ENCODE data around the gene PTN. TPM values are rescaled to one million over a fixed set of nuclear protein-coding genes. Genes with fewer than 3 reads are reported as not detected.

The PTN gene, protein sequence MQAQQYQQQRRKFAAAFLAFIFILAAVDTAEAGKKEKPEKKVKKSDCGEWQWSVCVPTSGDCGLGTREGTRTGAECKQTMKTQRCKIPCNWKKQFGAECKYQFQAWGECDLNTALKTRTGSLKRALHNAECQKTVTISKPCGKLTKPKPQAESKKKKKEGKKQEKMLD
- total RNA-seq = 154 TPM

DNA sequence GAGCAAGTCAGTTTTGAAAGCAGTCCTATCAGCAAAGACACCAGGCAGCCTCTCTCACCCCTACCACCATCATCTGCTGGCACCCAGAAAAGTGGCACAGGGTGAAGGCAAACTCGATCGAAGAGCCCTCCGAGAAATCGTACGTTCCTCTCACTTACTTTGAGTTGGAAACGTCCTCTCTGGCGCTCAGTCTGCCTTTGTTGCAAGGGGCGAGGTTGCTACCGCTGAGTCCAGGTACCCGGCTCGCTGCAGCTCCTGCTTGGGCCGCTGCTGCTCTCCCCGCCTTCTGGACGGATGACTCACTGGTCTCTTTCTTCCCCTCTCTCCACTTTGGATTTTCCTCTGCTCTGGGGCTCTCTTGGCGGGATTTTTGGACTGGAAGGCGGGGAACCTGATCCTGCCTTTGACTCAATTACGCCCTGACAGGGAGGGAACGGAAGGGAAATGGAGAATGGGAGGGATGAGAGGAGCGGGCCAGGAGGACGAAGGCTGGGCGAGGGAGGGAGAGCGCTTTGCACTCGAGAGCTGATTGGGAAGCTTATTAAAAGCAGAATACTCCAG, at the start of gene PTN:
PTN (minus strand) TSS at position 453 of the 561 bp plus-strand sequence. CDS start 88,760 bp downstream, outside the sequence.
- peak in 1 of 2 donors; percentile 23 for DNase-seq (ENCODE audit: low spot score in 2 of 2)
- no peak for FAIRE-seq

DNA sequence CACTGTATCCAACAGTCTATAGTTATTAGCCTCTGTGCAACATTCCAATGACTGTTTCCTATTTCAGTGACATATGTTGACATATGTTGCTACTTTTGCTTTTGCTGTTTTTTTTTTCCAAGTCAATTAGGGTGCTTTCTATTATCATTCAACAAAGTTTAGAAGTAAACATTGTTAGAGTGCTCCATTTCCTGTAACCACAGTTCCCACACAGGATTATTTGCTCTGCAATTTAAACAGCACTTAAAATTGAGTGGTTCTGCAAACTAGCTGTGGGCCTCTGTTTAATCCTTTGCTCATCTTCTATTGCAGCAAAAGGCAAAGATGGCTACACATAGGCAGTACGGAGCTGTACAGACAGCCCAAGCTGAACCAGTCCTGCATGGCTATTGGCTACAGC, 46.5 kb upstream of the PTN start:
- no peak for FAIRE-seq
- DNase-seq (ENCODE audit: low spot score in 2 of 2) = no peak

DNA sequence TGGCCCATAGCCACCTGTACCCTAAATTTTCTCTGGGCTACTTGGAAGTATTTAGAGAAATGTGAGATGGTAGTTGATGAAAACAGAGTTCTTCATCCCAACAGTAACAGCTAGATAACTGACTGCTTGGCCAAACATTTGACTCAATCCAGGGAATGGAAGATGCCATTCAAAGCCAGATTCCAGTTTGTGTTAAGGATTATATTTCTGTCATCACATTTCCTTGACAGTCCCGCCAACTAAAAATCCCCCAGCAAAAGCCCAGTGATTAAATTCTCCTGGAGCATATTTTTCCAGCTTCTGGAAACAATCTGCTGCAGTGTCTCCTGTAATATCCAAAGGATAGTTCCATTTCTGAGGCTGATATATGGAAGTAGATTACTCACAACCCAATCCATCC, 45.4 kb upstream of the PTN start:
- DNase-seq (ENCODE audit: low spot score in 2 of 2) (no peak), FAIRE-seq (no peak)

DNA sequence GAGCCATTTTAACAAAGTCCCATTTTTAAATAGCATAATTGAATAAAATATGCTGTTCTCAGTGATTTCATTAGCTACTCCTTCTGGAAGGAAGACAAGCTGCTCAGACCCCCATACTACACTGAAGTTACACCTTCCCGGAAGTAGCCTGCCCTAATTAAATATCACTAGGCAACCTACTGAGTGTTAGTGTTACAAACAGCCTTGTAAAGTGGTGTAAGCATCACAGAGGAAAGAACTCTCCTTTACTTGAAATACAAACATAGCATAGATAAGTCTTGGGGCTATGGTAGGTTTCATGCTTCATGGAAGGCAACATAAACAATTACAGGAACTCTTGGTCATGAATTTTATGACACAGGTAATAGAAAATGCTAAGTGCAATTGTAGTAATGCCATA, 43.4 kb upstream of the PTN start:
- FAIRE-seq (no peak), DNase-seq (ENCODE audit: low spot score in 2 of 2) (no peak)

DNA sequence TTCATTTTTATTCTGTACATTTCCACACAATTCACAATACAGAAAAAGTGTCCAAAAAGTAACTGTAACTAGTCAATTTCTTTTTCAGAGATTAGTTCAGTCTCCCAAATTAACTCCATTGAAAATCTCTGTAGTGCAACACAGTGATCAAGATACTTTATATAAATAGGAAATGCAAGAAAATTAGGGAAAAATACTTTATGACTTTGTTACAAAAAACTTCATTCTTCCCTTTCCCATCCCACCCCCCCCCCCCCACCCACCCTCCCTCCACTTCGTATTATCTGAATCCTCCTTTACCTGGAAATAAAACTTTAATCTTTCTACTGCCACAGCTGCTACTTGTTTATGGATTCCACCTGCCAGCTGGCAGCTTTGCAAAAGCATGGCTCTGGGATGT, 37.5 kb upstream of the PTN start:
- FAIRE-seq = no peak
- DNase-seq (ENCODE audit: low spot score in 2 of 2) = no peak

DNA sequence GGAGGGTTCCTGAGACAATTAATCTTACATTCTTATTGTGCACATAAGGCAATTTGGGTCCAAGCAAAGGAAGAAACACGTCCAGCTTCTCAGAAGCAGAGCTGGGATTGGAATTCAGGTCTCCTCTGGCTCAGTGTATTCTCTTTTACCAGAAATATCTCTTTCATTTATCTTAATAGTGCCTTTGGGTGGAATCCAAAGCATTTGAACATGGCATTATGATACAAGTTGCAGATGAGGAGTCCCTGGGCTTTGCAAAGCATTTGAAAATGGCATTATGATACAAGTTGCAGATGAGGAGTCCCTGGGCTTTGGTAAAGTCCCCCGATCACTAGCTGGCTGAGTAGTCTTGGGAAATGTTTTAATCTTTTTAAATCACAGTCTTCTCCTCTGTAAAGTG, 30.0 kb upstream of the PTN start:
- no peak for FAIRE-seq
- no peak for DNase-seq (ENCODE audit: low spot score in 2 of 2)

DNA sequence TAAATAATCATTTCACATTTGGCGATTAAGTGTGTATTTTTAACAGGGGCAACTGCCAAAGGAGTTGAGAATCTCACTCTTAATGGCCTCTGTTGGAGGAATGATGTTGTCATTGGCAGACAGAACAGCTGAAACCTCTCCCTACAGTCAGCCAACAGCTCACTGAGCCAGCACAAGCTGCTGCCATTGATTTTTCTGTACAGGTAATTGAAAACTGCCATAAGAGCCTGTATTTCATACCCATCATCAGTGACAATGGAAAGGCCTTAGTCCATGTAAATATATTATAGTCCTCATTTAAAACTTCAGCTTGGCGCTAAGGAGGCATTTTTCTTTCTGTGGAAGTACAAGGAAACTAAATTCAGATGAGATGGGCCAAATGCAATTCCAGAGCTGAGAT, 28.1 kb upstream of the PTN start:
- FAIRE-seq (no peak), DNase-seq (ENCODE audit: low spot score in 2 of 2) (no peak)

DNA sequence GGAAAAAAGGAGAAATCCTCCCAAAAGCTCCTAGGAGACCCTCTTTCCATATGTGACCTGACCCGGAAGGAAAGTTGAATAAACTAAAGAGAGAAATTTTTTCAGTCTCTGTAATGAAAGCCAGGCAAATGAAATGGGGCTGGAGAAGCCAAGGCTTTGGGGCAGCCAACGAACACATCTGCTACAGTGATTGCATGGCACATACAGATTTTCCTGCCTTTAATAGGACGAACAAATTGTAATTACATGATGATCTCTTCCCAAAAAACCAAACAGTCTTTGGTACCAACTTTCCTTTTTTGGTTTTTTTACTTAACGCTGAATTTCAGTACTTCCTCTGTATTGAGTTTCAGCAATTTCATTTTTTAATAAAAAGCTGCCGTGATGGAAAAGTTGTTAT, 23.5 kb upstream of the PTN start:
- FAIRE-seq (no peak), DNase-seq (ENCODE audit: low spot score in 2 of 2) (no peak)

DNA sequence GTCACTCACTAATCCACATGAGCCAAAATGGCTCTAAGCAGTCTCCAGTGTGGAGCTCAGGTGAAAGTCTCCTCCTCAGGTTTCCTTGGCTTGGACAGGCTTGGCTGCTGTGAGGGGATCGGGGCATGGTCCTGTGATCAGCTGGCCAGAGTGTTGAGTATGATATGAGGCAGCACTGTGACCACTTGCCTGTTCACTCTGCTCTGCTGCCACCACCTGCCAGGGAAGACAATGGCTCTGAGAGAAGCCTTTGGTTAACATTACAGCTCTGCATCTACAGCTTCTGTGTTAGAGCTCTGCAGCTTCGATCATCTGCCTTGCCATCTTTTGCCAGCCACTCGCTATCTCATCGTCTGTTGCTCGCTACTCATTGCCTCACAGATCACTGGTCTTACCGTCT, 20.1 kb upstream of the PTN start:
- FAIRE-seq (no peak), DNase-seq (ENCODE audit: low spot score in 2 of 2) (no peak)

DNA sequence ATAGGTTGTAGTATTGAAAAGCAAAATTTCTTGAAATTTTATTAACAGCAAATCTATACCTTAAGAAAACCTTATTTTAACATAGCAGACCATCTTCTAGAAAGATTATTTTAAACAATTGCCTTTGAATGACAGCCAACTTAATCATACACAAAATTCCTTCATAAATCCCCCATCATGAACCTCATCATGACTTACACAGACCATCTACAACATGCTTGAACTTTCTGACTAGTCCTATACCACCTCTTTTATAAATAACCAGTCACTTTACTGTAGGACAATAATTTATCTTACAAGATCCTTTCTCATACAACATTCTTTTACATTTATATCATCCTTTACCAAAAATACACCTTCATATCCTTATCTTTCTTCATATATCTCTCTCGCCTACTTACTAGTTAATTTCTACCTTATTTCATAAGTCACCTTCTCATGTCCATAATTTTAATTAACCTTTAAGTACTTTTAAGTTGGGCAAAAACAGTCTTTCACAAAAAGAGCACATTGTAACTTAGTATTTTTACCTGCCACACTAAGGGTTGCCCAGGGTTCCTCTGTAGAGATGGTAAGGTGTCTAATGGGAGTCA, 16.6 kb upstream of the PTN start:
- FAIRE-seq = no peak
- DNase-seq (ENCODE audit: low spot score in 2 of 2) = no peak

DNA sequence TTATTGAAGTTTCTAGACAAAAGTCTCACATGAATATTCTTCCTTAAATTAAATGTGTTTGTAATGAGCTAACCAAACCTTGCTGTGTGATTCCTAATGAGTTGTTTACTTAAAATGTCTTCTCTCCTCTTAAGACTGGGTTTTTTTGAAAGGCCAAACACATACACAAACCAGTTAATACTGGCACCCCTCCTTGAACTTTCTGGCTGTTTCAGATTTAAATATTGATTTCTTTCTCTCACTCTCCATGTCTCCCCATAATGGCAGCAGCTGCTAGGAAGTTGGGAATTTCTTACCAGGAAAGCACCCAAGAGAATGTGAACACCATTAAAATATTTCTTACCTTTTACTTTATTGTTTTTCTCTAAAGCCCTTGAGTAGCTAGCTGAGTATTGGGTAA, 11.4 kb upstream of the PTN start:
- DNase-seq (ENCODE audit: low spot score in 2 of 2) (no peak), FAIRE-seq (no peak)

DNA sequence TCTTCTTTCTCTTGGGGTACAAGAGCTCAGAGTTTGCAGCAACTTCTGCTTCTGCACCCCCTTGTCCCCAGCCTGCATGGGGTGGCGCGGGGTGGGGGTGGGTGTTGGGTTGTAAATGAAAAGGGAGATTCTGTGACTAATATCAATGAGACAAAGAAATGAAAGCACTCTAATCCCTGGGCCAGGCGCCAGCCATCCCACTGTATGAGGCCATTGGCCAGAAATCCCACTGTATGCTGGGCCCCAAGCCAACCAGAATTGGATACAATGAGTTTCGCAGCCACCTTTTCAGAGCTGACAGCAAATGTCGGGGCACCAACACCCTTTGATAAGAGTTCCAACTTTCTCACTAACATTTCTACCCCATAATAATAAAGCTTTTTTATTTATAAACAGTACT, 10.9 kb upstream of the PTN start:
- FAIRE-seq (no peak), DNase-seq (ENCODE audit: low spot score in 2 of 2) (no peak)

DNA sequence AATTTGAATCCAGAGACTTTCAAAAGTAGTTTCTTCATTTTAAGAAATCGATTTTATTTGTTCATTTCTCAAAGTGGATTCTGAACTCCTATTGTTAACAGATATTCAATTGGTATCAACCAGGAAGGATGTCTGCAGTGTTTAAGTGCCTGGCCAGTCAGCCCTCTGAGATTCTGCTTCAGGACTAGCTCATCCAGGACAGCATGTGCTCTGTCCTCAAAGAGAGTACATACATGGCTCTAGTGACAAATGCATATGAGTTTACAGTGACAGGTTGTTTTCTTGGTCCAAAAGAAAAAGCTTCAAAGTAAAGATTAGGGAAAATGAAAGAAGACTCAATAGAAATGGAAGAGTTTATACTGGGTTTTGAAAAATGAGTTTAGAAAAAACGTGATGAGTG, 8.4 kb upstream of the PTN start:
- DNase-seq (ENCODE audit: low spot score in 2 of 2) (no peak), FAIRE-seq (no peak)

DNA sequence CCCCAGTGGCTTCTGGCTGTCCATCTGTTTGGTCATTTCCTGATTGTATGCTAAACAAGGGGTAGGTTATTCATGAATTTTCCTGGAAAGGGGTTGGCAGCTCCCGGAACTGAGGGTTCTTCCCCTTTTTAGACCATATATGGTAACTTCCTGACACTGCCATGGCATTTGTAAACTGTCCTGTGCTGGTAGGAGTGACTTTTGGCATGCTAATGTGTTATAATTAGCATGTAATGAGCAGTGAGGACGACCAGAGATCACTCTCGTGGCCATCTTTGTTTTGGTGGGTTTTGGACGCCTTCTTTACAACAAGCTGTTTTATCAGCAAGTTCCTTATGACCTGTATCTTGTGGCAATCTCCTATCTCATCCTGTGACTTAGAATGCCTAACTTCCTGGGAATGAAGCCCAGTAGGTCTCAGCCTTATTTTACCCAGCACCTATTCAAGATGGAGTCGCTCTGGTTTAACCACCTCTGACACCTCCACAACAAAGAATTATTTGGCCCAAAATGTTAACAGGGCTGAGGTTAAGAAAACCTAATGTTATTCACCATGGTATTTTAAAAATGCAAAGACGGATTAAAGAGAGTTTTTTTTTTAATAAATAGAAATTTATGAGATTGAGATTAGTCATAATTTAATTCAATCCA, 2.4 kb upstream of the PTN start:
- FAIRE-seq = no peak
- no peak for DNase-seq (ENCODE audit: low spot score in 2 of 2)

DNA sequence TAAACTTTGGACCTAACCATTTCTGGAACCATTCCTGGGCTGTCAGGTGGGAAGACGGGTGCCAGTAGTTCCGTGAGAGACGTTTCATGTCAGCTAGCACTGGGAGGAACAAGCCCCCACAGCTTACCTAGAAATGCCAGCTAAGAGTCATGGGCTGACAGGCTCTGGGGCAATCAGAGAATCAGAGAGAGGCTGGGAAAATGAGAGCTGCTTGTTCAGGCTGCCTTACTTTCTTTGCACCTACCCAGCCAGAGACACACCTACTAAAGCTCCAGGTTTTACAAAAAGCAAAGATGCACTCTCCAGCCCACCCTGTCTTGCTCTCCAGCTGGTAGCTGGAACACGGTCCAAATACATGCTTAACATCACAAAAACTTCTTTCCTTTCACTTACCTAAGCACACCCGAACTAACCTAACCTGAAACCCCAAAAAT, 688 bp downstream of the PTN start:
- FAIRE-seq (no peak), DNase-seq (ENCODE audit: low spot score in 2 of 2) (no peak)

DNA sequence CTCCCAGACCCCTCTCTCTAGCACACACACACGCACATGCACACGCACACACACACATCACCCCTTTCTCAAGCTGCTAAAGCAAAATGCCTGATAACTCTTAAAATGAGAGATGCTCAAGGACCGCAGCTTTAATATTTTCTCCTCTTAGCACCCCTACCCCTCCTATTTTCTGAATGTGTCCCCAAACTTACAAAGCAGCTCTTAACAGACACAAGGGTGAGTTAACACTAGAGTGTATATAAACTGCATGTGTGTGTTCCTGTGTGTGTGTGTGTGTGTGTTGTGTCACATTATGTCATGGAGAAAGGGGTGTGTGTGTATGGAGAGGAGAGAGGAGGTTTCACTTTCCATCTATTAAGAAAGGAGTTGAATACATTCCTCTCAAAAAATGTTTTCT, 1.3 kb downstream of the PTN start:
- no peak for DNase-seq (ENCODE audit: low spot score in 2 of 2)

DNA sequence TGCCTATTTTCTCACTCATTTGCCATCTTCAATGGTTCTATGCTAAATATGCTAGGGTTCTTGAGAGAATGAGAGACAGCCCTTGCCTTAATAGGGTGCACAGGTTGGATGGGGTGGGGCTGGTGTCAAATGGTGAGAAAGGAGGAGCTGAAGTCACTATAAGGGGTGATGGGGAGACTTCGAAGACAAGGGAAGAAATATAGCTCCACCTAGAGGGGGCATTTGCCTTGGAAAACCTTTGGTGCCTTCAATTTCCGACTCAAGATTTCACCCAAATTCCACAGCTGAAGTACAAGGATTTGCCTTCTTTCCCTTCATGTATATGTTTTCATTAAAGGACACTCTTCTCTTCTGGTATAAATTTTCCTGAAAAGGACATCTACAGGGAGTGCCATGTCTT, 5.6 kb downstream of the PTN start:
- no peak for FAIRE-seq
- no peak for DNase-seq (ENCODE audit: low spot score in 2 of 2)

More for the DNA sequence above, 1.3 kb downstream of the PTN start:
- FAIRE-seq = no peak

DNA sequence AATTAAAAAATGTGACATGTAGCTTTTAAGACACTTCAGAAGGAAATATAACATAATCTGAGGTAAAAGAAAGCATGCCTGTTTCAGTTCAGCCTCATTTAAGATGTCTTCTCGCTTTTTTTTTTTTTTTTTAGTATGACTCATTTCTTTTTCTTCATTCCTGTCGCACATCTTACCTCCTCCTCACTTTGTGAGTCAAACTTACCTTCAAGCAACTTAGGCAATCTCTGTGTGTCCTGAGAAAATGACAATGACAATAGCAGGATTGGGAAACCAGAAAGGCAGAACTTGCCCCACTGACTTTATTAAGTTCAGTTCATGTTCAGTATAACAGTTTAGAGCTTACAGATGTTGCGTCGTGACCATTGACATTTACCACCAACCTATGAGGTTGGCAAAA, 7.7 kb downstream of the PTN start:
- DNase-seq (ENCODE audit: low spot score in 2 of 2) = no peak

DNA sequence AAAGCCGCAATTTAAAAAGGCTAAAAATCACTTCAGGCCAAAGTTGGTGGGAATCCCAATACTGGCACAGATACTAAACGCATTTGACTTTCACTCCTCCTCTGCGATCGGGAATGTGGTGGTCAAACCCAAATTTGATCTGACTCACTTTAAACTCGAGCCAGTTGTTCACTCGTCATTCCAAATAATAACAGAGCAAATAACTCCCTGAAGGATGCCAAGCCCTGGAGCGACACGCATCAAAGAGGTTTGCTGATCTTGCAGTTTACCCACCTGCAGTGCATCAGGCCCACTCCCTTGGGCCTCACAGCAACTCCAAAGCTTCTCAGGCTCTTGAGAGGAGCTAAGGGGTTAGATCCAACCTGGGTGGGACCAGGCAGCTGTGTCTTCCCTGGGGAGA, 12.2 kb downstream of the PTN start:
- no peak for FAIRE-seq
- no peak for DNase-seq (ENCODE audit: low spot score in 2 of 2)

More for the DNA sequence above, 7.7 kb downstream of the PTN start:
- FAIRE-seq = no peak

DNA sequence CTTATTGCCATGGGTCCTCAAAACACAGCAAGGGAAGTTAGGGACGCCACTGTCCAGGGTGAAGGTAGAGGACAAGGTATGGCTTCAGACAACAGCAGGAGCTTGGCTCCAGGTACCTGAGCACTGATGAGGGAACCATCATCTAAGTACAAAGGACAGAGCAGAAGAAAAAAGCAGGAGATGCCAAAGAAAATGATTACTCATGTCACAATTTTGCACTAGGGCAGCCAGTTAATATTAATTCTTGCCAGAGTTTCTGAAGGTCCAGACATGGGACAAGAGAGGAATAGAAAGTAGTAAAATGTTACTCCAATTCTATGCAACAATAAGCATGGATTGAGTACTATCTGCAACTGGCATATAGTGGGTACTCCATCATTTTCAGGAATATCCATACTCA, 14.1 kb downstream of the PTN start:
- no peak for FAIRE-seq
- no peak for DNase-seq (ENCODE audit: low spot score in 2 of 2)

DNA sequence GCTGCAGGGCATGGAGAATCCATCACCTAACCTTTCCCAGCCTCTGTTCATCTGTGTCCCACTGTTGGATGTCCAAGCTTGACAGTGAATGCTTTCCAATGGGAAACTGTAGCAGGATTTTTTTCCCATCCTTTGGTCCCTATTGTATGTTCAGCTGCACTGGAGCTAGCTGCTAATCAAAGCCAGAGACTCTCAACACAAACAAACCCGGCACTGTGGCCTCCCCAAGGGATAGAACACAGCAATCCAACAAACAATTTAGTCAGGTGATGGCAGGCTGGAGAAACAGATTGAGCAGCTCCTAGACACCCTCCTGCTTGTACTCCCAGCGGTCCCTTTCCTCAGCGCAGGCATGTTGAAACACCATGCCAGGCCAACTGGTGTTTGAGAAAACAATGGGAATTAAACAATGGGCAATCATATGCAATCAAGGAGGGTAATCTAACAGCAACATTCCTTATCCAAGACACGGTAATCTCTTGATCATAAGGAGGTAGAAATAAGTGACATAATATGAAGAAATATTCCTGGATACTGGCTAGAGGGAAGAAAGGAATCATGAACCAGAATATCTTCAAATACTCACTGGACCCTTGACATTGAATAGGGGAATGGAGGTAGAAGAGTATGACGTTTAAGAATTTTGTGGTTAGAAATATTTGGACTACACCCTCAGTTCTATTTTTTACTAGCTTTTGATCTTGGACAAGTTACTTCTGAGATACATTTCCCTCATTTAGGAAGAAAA, 15.0 kb downstream of the PTN start:
- DNase-seq (ENCODE audit: low spot score in 2 of 2) (no peak), FAIRE-seq (no peak)
